HepG2 (cell line): ENCODE data around the gene ANKRD11. TPM values are rescaled to one million over a fixed set of nuclear protein-coding genes. Genes with fewer than 3 reads are reported as not detected.
A peak's percentile ranks its signal among the peaks of the same experiment; 100 is the strongest.

Experiments used
- ATRX ChIP-seq: sonication (generic); formaldehyde crosslinking; IDR thresholded peaks from 2 replicates; pipeline ENCODE4 v1.4.0; 2020; ENCODE audit warnings: missing genetic modification reagents, borderline replicate concordance
- HINFP ChIP-seq: sonication (generic); formaldehyde crosslinking; IDR thresholded peaks from 2 replicates; pipeline ENCODE4 v1.4.0; 2020; ENCODE audit warnings: low read depth, mild to moderate bottlenecking, missing genetic modification reagents
- HNF1A ChIP-seq, 2 experiments: sonication (generic) in 1 of 2; formaldehyde crosslinking in 1 of 2; IDR thresholded peaks; 2 replicates each; pipeline versions ENCODE4 v1.4.0 to v1.6.1; 2016 to 2020; ENCODE audit warnings: borderline replicate concordance in 1 of 2, low read depth in 1 of 2, mild to moderate bottlenecking in 1 of 2, missing genetic modification reagents in 1 of 2
- JUN ChIP-seq: sonication (generic); formaldehyde crosslinking; IDR thresholded peaks from 2 replicates; pipeline ENCODE4 v1.4.0; 2020; ENCODE audit warnings: mild to moderate bottlenecking, missing genetic modification reagents
- NR0B2 ChIP-seq: sonication (generic); formaldehyde crosslinking; IDR thresholded peaks from 2 replicates; pipeline ENCODE4 v1.4.0; 2020; ENCODE audit warnings: mild to moderate bottlenecking, missing genetic modification reagents
- SP5 ChIP-seq: IDR thresholded peaks from 2 replicates; pipeline ENCODE4 v1.6.1; 2016; ENCODE audit warnings: low read depth, borderline replicate concordance
- ZBTB40 ChIP-seq, 2 experiments: fragments of 450-650 bp in 1 of 2; sonication (generic) in 1 of 2; formaldehyde crosslinking in 1 of 2; IDR thresholded peaks; 2 replicates each; pipeline versions ENCODE4 v1.6.1 to v1.8.0; 2016 to 2022; ENCODE audit warnings: antibody characterized with exemption in 1 of 2, mild to moderate bottlenecking in 1 of 2, missing genetic modification reagents in 1 of 2
- ZBTB42 ChIP-seq: sonication (generic); formaldehyde crosslinking; IDR thresholded peaks from 2 replicates; pipeline ENCODE4 v1.5.0; 2020; ENCODE audit warnings: mild to moderate bottlenecking, missing genetic modification reagents
- ZNF256 ChIP-seq: sonication (generic); formaldehyde crosslinking; conservative IDR thresholded peaks from 2 replicates; pipeline ENCODE4 v1.4.0; 2020; ENCODE audit warnings: missing genetic modification reagents
- ZNF460 ChIP-seq: sonication (generic); formaldehyde crosslinking; IDR thresholded peaks from 2 replicates; pipeline ENCODE4 v1.5.1; 2020; ENCODE audit warnings: missing genetic modification reagents, mild to moderate bottlenecking, borderline replicate concordance
- ZNF558 ChIP-seq: sonication (generic); formaldehyde crosslinking; IDR thresholded peaks from 2 replicates; pipeline ENCODE4 v1.9.0; 2022; ENCODE audit warnings: mild to moderate bottlenecking, missing genetic modification reagents, borderline replicate concordance
- ZNF816 ChIP-seq: sonication (generic); formaldehyde crosslinking; IDR thresholded peaks from 2 replicates; pipeline ENCODE4 v1.8.0; 2022; ENCODE audit warnings: missing genetic modification reagents, mild to moderate bottlenecking, borderline replicate concordance
- polyA plus RNA-seq, 8 experiments: library from polyadenylated mRNA; depleted of rRNA in 3 of 8; stranded (reverse) in 7 of 8; unstranded in 1 of 8; fragments of >200 nt; fragmentation: Illumina TruSeq in 4 of 8; extraction: Trizol in 4 of 8; gene quantifications; 2 replicates each; pipeline versions ENCODE4 v1.2.1 to v1.2.3, GENCODE V29; 2011 to 2016; ENCODE audit warnings: low read depth in 4 of 8, missing spikeins in 1 of 8, mixed read lengths in 1 of 8; ENCODE audit not compliant: insufficient read depth in 1 of 8
- total RNA-seq, 5 experiments: library from RNA; depleted of rRNA; stranded (reverse); fragments of >200 nt; fragmentation: Illumina TruSeq; extraction: Trizol; gene quantifications; 2 replicates each; pipeline ENCODE4 v1.2.3, GENCODE V29; 2016; ENCODE audit warnings: low read depth in 1 of 5

Gene ANKRD11
- total and polyA plus RNA-seq, 2 of the 13 experiments (the other 11 are each of a cell fraction or from before 2014, with no cell fraction given) = 21.4 to 38.4 TPM

- TF ChIP-seq ZNF558 (CRISPR knock-in tag) = no peak
- TF ChIP-seq ZNF816 (CRISPR knock-in tag) = no peak
- TF ChIP-seq HNF1A (IDR thresholded peaks at IDR 0.05; ENCODE audit: low read depth) = no peak
- no peak for TF ChIP-seq HNF1A (CRISPR knock-in tag; IDR thresholded peaks at IDR 0.05; ENCODE audit: borderline replicate concordance)
- no peak for TF ChIP-seq HINFP (CRISPR knock-in tag)
- TF ChIP-seq NR0B2 (CRISPR knock-in tag) = no peak
- TF ChIP-seq SP5 = 0 out of 2 replicates have a peak, but pooled peaks have one; percentile 9
- no peak for TF ChIP-seq JUN
- no peak for TF ChIP-seq ZNF256 (CRISPR knock-in tag)
- no peak for TF ChIP-seq ZBTB42 (CRISPR knock-in tag)
- no peak for TF ChIP-seq ZBTB40 (IDR thresholded peaks at IDR 0.05)
- no peak for TF ChIP-seq ZBTB40 (CRISPR knock-in tag; IDR thresholded peaks at IDR 0.05)
- no peak for TF ChIP-seq ZNF460 (CRISPR knock-in tag)
- no peak for TF ChIP-seq ATRX (CRISPR knock-in tag)
Observed at GRCh38 chr16:89430436-89431157, 59.8 kb downstream of the ANKRD11 start (continued).
